NCI-H2196 treated with DMSO at 0.1 percent for 48 hours (cell line): ENCODE results near the gene KY.

Experiments
- DNase-seq: peaks from one replicate; lab custom pipeline; 2025; ENCODE audit not compliant: unreplicated experiment; lab: John Stamatoyannopoulos, UW

The KY gene

GRCh38 chr3:134559591-134559990, 91.2 kb downstream of the KY start:
- no peak for DNase-seq
